Lower leg skin (tissue), 4 donors: Measurements from ENCODE around the gene PRKCSH. TPM values are rescaled to one million over a fixed set of nuclear protein-coding genes. Genes with fewer than 3 reads are reported as not detected.

Source experiments
- DNase-seq, 2 donors: peaks; one replicate each; pipeline ENCODE4 v3.0.0-alpha.2; 2019; ENCODE audit warnings: low spot score in 2 of 2
- H3K4me3 ChIP-seq: fragments of 200-600 bp; sonication (generic); 2 replicates; pipeline ENCODE4 v1.5.1; 2017; ENCODE audit warnings: mild to moderate bottlenecking, low read depth; ENCODE audit not compliant: poor library complexity, severe bottlenecking
- POLR2A ChIP-seq, 2 donors: fragments of 450-650 bp; IDR thresholded peaks; one replicate each; pipeline ENCODE4 v1.6.1; 2016 to 2017; ENCODE audit warnings: antibody characterized with exemption in 2 of 2, mild to moderate bottlenecking in 1 of 2, moderate library complexity in 1 of 2
- WGBS, 2 donors: methylation state at CpG; one replicate each; pipeline ENCODE4 v1.1.5; 2018; 5-methylcytosine and 5-hydroxymethylcytosine counted together
- intact Hi-C: fragments of 100-400 bp; cut with DNase I; formaldehyde crosslinking; loops from one replicate; pipeline ENCODE4 v1.15.0; 2023; ENCODE audit warnings: low total_unique reads
- microRNA-seq, 2 donors: library from miRNA; unstranded; fragments of <30 nt; microRNA quantifications; one replicate each; pipeline ENCODE4, GENCODE V29; 2016; ENCODE audit warnings: borderline replicate concordance in 2 of 2, borderline number of aligned reads in 1 of 2
- total RNA-seq, 4 donors: library from RNA; depleted of rRNA; stranded (reverse); fragments of >200 nt; gene quantifications; one replicate each; pipeline ENCODE4 v1.1.0, GENCODE V29; 2016
- TF ChIP-seq, protein P1 (sequence below), 3 donors: fragments of 450-650 bp; IDR thresholded peaks; one replicate each; pipeline ENCODE4 v1.5.1; 2016; ENCODE audit warnings: antibody characterized with exemption in 3 of 3, mild to moderate bottlenecking in 3 of 3, moderate library complexity in 2 of 3

Gene PRKCSH
- total RNA-seq, 4 donors from 2014 or later, result 121 to 189 (median 157) TPM

DNA sequence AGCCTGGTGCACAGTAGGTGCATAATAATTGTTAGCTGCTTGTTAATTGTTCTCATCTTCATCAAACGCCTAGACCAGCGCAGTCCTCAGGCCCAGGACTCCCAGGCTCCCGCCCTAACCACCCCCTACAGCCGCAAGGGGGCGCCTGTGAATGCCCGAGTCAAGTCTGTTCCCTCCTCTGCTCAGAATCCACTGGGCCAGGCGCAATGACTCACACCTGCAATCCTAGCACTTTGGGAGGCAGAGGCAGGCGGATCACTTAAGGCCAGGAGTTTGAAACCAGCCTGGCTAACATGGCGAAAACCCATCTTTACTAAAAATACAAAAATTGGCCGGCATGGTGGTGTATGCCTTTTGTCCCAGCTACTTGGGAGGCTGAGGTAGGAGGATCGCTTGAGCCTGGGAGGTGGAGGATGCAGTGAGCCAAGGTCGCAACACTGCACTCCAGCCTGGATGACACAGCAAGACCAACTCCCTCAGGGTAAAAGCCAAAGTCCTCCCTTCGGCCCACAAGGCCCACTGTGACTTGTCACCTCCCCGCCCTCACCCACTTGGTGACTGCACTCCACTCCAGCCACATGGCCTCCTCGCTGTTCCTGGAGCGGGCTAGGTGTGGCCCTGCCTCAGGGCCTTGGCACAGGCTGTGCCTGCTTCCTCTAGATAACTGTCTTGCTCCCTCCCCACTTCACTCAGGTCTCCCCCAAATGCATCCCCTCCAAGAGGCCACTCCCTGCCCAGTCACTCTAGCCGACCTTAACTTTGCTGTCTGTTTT lies 61.1 kb downstream of the PRKCSH start:
- intact Hi-C loops, result loop anchor here (10.0 kb wide), 1 partner anchor 88 kb away; no protein-coding TSS in a partner anchor
- DNase-seq, result peak in 1 of 2 donors; percentile 91
- TF ChIP-seq, protein P1, sequence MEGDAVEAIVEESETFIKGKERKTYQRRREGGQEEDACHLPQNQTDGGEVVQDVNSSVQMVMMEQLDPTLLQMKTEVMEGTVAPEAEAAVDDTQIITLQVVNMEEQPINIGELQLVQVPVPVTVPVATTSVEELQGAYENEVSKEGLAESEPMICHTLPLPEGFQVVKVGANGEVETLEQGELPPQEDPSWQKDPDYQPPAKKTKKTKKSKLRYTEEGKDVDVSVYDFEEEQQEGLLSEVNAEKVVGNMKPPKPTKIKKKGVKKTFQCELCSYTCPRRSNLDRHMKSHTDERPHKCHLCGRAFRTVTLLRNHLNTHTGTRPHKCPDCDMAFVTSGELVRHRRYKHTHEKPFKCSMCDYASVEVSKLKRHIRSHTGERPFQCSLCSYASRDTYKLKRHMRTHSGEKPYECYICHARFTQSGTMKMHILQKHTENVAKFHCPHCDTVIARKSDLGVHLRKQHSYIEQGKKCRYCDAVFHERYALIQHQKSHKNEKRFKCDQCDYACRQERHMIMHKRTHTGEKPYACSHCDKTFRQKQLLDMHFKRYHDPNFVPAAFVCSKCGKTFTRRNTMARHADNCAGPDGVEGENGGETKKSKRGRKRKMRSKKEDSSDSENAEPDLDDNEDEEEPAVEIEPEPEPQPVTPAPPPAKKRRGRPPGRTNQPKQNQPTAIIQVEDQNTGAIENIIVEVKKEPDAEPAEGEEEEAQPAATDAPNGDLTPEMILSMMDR (IDR thresholded peaks at IDR 0.05), result no peak
- no peak for TF ChIP-seq POLR2A (IDR thresholded peaks at IDR 0.05)
- no peak overlapping the region for H3K4me3 ChIP-seq
- WGBS, 2 donors, result 69 to 77% methylated on average over 17 of the region's 17 CpGs

DNA sequence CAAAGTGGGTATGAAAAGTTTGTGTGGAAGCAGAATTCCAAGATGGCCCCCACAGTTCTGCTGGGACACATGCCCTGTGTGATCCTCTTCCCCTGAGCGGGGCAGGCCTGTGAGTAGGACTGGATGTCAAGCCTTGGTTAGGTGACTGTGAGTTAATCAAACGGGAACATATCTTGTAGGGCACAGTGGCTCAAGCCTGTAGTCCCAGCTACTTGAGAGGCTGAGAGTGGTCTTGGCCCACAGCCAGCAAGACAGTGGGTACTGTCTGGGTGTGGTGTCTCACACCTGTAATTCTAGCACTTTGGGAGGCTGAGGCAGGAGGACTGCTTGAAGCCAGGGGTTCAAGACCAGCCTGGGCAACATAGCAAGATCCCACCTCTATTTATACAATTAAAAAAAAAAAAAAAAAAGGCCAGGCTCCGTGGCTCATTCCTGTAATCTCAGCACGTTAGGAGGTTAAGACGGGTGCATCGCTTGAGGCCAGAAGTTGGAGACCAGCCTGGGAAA lies 63.8 kb downstream of the PRKCSH start:
- no peak for DNase-seq
- 90 to 97% methylated on average over 6 of the region's 6 CpGs for WGBS, 2 donors
- intact Hi-C loops, result loop anchor here (10.0 kb wide), 1 partner anchor 86 kb away; no protein-coding TSS in a partner anchor
- H3K4me3 ChIP-seq, result no peak overlapping the region
- TF ChIP-seq, protein P1 (IDR thresholded peaks at IDR 0.05), result no peak
- no peak for TF ChIP-seq POLR2A (IDR thresholded peaks at IDR 0.05)

DNA sequence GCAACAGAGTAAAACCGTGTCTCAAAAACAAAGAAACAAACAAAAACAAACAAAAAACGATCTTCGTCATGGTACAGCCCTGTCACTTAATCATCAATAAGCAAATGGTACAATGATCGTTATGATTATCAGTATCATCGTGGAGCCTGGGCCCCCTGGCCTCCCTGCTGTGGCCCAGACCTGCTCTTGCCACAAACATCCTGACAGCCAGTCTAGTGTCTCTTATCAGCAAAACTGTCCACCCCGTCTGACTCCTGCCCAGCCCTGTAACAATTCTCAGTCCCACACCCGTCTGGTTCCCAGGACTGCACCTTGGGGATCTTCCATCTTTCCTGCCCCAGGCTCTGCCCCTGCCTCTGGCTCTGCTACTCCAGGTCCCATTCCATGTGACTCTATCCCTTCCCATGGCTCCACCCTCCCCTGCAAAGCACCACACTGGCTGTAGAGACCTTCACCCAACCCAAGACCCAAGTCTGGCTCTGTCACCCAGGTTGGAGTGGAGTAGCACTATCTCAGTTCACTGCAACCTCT lies 64.5 kb downstream of the PRKCSH start:
- no peak for DNase-seq
- intact Hi-C loops, result loop anchor here (10.0 kb wide), 1 partner anchor 85 kb away; no protein-coding TSS in a partner anchor
- TF ChIP-seq POLR2A (IDR thresholded peaks at IDR 0.05), result no peak
- TF ChIP-seq, protein P1 (IDR thresholded peaks at IDR 0.05), result no peak
- H3K4me3 ChIP-seq, result no peak overlapping the region
- WGBS, 2 donors, result 83 to 84% methylated on average over 7 of the region's 7 CpGs

Small RNA genes lying within 50 kb of the gene (microRNA-seq; reads per million reads assigned to microRNA genes)
- gene MIR7974, result 0 reads per million in 2 donors

Other genes starting within 250 kb of the PRKCSH start
- 100 to 1,000 TPM in 1 of 4 donors, 10 to 100 TPM in 3; 28.7 to 117 (median 77.7) TPM for gene KANK2, start 238.1 kb upstream of the PRKCSH start, total RNA-seq
- gene ANGPTL8, start 196.0 kb upstream of the PRKCSH start, total RNA-seq, result not detected
- gene DOCK6, start 173.1 kb upstream of the PRKCSH start, total RNA-seq, result 100 to 1,000 TPM in 1 of 4 donors, 10 to 100 TPM in 3; 63.4 to 102 (median 65.6) TPM
- gene TSPAN16, start 139.5 kb upstream of the PRKCSH start, total RNA-seq, result not detected
- gene RAB3D, start 96.0 kb upstream of the PRKCSH start, total RNA-seq, result 100 to 1,000 TPM in 2 of 4 donors, 10 to 100 TPM in 2; 88.6 to 107 (median 98.0) TPM
- 100 to 1,000 TPM; 177 to 222 (median 208) TPM for gene TMEM205, start 89.4 kb upstream of the PRKCSH start, total RNA-seq
- 10 to 100 TPM in 2 of 4 donors, 1 to 10 TPM in 2; 8.4 to 20.1 (median 10.4) TPM for gene CCDC159, start 89.1 kb upstream of the PRKCSH start, total RNA-seq
- gene PLPPR2, start 80.2 kb upstream of the PRKCSH start, total RNA-seq, result 10 to 100 TPM; 18.6 to 40.6 (median 29.8) TPM
- gene SWSAP1, start 61.0 kb upstream of the PRKCSH start, total RNA-seq, result 1 to 10 TPM; 2.1 to 3.3 (median 2.3) TPM
- 1 to 10 TPM; 1.3 to 2.9 (median 2.5) TPM for gene EPOR, start 51.3 kb upstream of the PRKCSH start, total RNA-seq
- 1 to 10 TPM in 2 of 4 donors, under 1 TPM in 2; 0.17 to 6.3 (median 1.6) TPM for gene RGL3, start 16.3 kb upstream of the PRKCSH start, total RNA-seq
- gene ODAD3, start 514 bp upstream of the PRKCSH start, total RNA-seq, result 1 to 10 TPM in 1 of 4 donors, under 1 TPM in 2, not detected in 1; 0.44 to 1.1 (median 0.94) TPM
- gene ELAVL3, start 45.4 kb downstream of the PRKCSH start, total RNA-seq, result not detected
- 10 to 100 TPM in 3 of 4 donors, 1 to 10 TPM in 1; 8.4 to 16.9 (median 11.6) TPM for gene ZNF653, start 70.2 kb downstream of the PRKCSH start, total RNA-seq
- 10 to 100 TPM; 55.9 to 82.8 (median 57.7) TPM for gene ECSIT, start 93.5 kb downstream of the PRKCSH start, total RNA-seq
- 10 to 100 TPM in 3 of 4 donors, 1 to 10 TPM in 1; 7.7 to 72.3 (median 19.7) TPM for gene CNN1, start 103.2 kb downstream of the PRKCSH start, total RNA-seq
- 10 to 100 TPM; 22.3 to 41.5 (median 35.4) TPM for gene ELOF1, start 123.6 kb downstream of the PRKCSH start, total RNA-seq
- 10 to 100 TPM; 29.0 to 63.5 (median 52.1) TPM for gene ACP5, start 142.0 kb downstream of the PRKCSH start, total RNA-seq
- gene ZNF627, start 161.8 kb downstream of the PRKCSH start, total RNA-seq, result 10 to 100 TPM in 3 of 4 donors, 1 to 10 TPM in 1; 8.6 to 12.1 (median 11.2) TPM